GM18526 (cell line): ENCODE data around the gene HIVEP3.

Experiments
- POLR2A ChIP-seq: IDR thresholded peaks from 3 replicates; pipeline ENCODE4 v1.6.1; 2011; ENCODE audit not compliant: insufficient read length; ENCODE audit errors: extremely low read depth

The HIVEP3 gene

DNA sequence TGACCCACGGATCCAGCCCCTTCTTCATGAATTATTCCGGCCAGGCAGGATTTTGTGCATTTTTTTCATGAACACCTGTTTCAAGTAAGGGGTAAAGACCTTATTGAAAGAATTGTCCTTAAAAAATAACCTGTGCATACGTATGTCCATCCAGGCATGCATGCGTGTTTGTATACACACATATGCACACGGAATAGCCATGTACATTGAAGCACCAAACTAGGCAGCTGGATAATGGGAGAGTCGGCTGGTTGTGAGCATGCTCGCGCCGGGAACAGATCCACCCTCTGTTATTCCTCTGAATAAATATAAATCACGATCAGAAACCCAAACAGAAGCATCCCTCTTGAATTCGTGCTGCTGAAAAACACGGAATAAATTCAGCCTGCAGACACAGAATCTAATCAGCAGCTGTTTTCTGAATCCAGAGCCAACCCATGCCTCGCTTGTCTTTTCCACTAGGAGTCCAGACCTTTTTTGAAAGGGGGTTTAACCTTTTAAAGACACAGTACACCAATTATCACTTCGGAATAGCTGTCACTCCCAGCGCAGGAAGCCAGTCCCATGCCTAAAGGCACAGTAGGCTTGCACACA lies at the start of gene HIVEP3:
Gene HIVEP3, minus strand, starts transcription at position 473 of the 594 bp plus-strand sequence.
- TF ChIP-seq POLR2A = no peak

DNA sequence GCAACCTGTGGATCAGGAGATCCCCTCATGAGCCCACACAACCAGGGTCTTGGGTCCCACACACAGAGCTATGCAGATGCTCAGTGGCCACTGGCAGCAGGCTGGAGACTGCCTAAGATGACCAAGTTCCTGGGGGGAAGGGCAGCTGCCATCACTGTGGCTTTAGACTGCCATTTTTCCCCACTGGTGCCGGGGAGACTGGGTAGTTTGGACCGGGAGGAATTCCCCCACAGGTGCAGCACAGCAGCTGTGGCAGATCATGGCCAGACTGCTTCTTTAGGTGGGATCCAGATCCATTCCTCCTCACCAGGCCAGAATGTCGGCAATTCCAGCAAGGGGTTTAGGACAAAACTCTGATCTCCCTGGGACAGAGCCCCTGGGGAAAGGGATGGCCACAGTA lies 45.7 kb upstream of the HIVEP3 start:
- TF ChIP-seq POLR2A = no peak

DNA sequence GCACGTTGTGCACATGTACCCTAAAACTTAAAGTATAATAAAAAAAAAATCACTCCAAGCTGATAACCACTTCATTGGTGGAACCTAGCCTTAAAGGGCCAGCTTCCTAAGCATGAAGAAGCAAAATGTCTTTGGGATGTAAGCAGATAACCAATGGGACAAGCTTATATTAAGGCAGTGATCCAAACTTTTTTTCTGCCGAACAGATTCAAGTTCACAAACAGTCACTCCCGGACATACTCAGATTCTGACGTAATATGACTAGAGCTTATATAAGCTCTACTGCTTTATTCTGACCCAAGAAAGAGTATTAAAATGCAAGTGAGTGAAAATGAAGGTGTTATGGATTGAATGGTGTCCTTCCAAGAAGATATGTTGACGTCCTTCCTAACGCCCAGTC lies 44.9 kb upstream of the HIVEP3 start:
- no peak for TF ChIP-seq POLR2A

DNA sequence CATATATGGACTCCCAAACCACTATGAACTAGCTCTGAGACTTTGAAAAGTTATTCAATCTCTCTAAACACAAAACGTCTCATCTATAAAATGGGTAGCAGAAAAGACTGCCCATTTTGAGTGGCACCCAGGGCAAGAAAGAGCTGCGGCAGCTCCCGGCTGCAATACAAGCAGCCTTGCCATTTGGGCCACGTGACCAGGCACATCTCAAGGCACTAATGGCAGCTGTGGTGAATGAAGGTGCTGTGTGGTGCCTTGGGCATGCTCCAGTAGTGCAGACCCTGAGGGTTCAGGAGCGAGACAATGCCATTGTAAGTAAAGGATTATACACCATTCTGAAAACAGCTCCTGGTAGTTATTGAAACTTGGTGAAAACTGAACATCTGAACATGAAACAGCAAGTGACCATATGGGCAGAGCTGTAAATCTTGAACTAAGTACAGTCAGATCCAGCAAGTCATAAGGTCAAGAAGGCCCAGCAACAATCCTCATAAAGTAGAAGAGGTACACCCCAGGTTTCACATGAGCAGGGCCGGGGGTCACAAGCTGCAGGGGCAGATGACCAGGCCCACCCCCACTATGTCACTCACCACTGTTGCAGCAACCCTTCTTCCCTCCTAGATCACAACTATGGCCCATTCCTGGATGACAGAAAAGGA lies 39.4 kb upstream of the HIVEP3 start:
- no peak for TF ChIP-seq POLR2A

DNA sequence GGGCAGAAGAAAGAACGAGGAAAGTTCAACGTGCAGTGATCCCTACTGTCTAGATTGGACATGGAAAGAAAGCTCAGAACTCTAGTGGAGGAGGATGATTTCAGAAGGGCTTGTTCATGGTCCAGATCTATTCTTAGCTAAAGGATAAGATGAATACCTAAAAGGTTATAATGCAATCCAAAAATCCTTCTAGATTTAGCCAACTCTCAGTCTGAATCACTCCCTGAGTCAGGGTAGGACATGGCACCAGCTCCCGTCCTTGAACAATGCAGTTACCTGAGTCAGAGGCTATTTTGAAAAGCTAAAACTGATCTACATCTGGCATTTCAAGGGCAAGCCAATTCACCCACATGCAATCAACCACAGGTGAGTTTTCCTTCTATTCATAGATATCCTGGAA lies 38.8 kb upstream of the HIVEP3 start:
- TF ChIP-seq POLR2A = no peak

DNA sequence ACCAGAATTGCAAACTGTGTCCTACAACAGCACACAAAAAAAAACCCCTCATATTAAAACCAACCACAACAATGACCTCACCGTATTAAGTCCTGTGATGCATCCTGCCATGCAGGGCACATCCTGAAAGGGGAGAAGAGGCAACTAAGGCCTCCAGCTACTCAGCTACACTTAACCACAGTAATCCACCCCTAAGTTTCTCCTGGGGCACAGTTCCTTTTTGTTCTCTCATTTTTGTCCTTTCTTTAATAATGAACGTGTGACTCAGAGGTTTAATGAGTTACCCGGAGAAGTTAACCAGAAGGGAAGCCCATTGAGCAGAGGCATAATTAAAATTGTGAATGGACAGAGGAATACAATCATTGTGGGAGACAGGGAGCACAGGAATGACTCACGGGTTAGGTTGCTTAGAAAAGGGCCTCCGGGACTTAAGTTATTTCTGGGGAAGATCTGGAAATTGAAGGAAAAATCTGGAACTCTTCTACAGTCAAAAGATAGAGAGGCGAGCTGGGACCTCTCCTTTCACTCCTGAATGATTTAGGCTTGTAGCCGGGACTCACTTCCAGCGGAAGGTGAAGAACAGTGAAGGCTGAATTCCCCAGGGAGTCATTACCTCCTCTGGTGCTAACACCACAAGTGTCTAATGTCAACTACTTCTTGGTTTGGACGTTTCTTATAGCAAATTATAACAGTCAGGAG lies 36.9 kb upstream of the HIVEP3 start:
- no peak for TF ChIP-seq POLR2A

DNA sequence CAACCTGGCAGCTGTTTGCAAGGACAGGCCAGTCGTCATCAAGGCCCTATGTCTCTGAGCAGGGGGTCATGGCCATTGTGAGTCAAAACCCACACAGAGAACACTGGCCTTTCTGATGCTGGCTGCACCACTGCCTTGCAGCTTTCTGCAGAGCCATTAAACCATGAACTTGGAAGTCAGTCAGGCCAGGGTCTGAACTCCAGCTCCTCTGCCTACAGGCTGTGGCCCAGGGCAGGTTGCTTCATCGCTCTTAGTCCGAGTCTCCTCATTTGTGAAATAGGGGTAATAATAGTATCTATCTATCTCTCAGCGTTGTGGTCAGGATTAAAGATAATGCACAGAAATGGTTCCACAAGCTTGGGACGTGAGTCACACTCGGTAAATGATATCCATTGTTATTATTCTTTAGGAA lies 35.8 kb upstream of the HIVEP3 start:
- no peak for TF ChIP-seq POLR2A

DNA sequence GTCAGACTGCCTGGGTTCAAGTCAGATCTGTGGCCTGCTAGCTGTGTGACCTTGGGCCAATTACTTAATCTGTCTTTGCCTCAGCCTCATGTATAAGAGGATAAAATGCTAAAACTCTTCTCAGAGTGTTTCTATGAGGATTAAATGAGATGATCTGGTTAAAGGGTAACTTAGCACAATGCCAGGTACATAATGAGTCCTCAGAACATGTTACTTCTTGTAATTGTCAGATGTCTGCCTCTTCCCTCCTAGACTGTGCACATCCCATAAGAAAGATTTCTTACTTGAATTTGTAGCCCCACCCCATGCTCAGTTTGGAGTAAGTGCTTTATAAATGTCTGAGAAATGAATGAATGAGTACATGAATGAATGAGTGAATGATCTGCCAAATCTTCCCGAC lies 34.6 kb upstream of the HIVEP3 start:
- TF ChIP-seq POLR2A = no peak

DNA sequence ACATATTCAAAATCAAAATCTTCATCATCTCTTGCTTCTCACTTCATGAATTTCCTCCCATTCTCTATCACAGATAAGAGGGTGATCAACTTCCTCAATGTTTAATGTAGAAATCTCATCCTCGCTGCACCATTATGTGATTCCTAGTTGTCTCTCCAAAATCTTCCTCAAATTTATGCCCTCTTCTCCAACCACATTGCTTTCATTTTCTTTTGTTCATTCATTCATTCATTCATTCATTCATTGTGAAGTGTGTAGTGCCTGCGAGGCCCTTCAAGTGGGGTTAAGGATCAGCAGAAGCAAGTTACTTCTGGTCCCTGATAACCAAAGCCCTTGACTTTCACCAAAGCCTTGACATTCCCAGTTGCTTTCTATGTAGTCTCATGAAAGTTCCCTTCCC lies 33.5 kb upstream of the HIVEP3 start:
- TF ChIP-seq POLR2A = no peak

DNA sequence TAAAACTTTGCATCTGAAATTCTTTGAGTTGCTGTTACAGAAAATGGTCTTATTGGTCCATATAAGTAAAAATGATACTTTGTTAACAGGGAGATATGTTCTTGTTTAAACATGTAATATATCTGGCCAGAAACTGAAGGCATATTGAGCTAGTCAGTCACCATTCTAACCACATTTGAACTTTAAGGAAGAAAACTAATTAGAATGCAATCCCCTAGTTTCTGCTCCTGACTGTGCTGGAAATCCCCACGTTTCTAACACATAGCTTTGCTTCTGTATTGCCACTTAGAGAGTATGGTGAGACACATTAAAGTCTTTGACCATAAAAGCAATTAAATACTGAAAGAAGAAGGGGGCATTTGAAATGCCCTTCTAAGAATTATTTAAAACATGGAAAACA lies 32.1 kb upstream of the HIVEP3 start:
- TF ChIP-seq POLR2A = no peak

DNA sequence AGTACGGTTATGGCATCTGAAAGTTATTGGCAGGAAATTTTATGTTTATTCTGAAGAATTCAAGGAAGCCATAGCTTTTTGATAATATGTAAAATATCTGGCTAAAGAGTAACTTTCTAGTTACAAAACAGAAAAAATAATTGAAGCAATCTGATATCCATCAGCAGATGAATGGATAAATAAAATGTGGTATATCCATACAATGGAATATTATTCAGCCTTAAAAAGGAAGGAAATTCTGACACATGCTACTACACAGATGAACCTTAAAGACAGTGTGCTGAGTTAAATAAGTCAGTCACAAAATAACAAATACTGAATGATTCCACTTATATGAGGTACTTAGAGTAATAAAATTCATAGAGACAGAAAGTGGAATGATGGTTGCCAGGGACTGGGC lies 25.0 kb upstream of the HIVEP3 start:
- no peak for TF ChIP-seq POLR2A

DNA sequence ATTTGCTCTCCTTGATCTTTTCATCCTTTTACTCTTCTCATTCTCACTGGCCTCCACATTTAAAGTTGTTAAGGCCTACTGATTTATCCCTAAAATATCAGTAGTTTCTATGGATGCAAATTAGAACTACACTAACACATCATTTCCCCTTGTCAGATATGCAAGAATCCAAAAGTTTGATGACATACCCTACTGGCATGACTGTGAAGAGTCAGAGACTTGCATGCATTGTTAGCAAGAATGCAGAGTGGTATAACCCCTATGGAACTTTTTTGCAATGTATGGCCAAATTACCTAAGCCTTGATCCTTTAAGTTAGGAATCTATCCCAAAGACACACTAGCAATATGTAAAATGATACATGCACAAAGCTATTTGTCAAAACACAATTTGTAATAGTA lies 23.6 kb upstream of the HIVEP3 start:
- no peak for TF ChIP-seq POLR2A

DNA sequence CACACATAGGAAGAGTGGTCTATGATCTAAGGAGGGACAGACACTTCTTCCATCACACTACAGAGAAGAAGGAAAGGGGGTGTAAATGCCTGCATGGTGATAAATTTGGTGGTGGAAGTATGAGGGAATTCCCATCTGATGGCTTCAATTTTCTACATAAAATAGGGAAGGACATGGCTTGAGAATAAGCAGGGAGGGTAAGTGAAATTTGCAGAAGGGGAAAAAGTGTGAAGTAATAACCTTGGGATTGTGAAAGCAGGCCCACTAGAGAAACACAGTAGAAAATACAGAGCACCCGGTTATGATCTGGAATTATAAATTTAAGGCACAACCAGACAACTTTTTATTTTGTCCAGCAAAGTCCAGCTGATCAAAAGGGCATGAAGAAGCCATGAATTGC lies 22.7 kb upstream of the HIVEP3 start:
- TF ChIP-seq POLR2A = no peak

DNA sequence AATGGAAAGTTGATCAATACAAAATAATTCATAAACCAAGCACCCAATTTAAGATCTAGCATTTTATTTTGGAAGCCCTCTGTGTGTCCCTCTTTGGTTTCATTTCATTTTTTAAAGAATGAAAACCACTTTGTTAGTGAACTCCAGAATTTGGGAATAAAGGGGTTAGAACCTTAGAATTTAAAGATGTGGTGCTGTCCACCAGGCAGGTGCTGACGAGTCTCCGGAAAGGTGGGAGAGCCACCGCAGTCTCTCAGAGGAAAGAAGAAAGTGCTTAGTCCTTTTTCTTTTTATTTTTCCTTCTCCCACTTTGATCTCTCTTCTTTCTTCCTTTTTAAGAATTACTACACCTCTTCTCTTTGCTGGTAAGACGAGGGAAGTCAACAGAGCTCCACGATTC lies 20.5 kb upstream of the HIVEP3 start:
- no peak for TF ChIP-seq POLR2A

DNA sequence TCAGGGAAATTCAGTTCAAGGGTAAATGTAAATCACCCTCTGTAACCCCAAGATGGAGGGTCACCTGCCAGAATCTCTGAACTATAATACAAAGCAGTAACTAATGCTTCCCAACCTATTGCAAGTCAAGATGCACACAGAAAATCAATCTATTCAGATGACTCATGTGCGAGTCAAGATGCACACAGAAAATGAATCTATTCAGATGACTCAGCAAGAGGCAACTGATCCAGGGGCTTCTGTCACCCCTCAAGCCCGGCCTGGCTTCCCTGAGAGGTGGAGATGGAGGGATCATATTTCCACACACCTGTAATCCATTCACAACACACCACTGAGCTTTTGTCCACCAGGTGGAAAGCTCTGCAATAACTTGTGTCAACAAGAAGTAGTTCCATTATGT lies 17.4 kb upstream of the HIVEP3 start:
- no peak for TF ChIP-seq POLR2A

DNA sequence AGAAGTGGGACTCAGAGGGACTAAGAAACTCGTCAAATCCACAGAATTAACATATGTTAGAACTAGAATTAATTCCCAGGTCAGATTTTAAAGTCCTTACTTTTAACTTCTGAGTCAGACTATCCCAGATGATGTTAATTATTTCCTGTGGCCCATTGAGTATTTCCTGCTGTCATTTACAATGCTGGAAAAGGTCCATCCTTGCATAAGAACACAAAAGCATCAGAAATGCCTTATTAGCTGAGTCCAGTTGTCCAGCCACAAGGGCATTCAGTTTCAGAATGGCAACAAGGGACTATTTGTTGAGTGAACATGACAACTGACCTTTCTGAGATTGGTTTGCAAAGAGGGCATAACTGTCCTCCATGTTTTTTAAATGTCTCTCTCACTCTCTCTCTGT lies 16.5 kb upstream of the HIVEP3 start:
- TF ChIP-seq POLR2A = no peak

DNA sequence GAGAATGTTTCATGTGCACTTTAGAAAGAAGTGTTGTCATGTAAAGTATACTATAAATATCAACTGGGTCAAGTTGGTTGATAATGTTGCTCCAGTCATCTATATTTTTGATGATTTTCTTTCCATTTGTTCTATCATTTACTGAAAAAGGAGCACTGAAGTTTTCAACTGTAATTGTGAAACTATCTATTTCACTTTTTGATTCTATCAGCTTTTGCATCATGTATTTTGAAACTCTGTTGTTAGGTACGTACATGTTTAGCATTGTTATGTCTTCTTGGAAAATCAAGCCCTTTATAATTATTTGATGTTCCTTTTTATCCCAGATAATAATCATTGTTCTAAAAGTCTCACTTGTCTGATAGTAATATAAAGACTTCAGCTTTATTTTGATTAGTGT lies 14.4 kb upstream of the HIVEP3 start:
- TF ChIP-seq POLR2A = no peak
